ENCODE results near the gene ZNF451. TPM values are rescaled to one million over a fixed set of nuclear protein-coding genes. Genes with fewer than 3 reads are reported as not detected.

The ZNF451 gene
- total RNA-seq, 1 experiment from 2014 or later, result 72.2 TPM

- Histone ChIP-seq H3K27ac (ENCODE audit: low read depth, low read length, poor library complexity, severe bottlenecking) (no peak overlapping the region), H3K4me3 (ENCODE audit: low read depth, low read length, poor library complexity, severe bottlenecking) (no peak overlapping the region), H3K36me3 (ENCODE audit: insufficient read depth, low read length, poor library complexity, severe bottlenecking) (peaks cover 4% of the 10 kb centered on the region), H3K27me3 (replicated peaks; ENCODE audit: insufficient read depth, low read depth, low read length, poor library complexity) (no peaks in the 10 kb centered on the region), H3K9me3 (ENCODE audit: low read depth, low read length, poor library complexity, severe bottlenecking) (peaks cover 20% of the 10 kb centered on the region), H3K4me1 (ENCODE audit: insufficient read depth, low read length, poor library complexity, severe bottlenecking) (no peaks in the 10 kb centered on the region)
- TF ChIP-seq, protein P1, sequence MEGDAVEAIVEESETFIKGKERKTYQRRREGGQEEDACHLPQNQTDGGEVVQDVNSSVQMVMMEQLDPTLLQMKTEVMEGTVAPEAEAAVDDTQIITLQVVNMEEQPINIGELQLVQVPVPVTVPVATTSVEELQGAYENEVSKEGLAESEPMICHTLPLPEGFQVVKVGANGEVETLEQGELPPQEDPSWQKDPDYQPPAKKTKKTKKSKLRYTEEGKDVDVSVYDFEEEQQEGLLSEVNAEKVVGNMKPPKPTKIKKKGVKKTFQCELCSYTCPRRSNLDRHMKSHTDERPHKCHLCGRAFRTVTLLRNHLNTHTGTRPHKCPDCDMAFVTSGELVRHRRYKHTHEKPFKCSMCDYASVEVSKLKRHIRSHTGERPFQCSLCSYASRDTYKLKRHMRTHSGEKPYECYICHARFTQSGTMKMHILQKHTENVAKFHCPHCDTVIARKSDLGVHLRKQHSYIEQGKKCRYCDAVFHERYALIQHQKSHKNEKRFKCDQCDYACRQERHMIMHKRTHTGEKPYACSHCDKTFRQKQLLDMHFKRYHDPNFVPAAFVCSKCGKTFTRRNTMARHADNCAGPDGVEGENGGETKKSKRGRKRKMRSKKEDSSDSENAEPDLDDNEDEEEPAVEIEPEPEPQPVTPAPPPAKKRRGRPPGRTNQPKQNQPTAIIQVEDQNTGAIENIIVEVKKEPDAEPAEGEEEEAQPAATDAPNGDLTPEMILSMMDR (conservative IDR thresholded peaks at IDR 0.05; ENCODE audit: low read depth, low read length), result no peak
- TF ChIP-seq EZH2 (IDR thresholded peaks at IDR 0.05; ENCODE audit: borderline replicate concordance, low read depth, low read length, poor library complexity, severe bottlenecking), result no peak
- no peak for DNase-seq (ENCODE audit: low spot score)
- BruUV-seq (replicated peaks), result no TSS peak
- intact Hi-C loops (cut with micrococcal nuclease; ENCODE audit: unreplicated experiment), result no loop called here
- CTCF ChIA-PET, result interaction anchor here (0.6 kb wide), 1 partner anchor 313 kb away, joined by 4 read pairs; no protein-coding TSS in a partner anchor
- POLR2A ChIA-PET (ENCODE audit: low non-redundant PET), result no interaction called here
These were observed 127.3 kb downstream of the ZNF451 start for GRCh38 chr6:57217270-57217669.

Other genes starting within 250 kb of the ZNF451 start
- 3.8 and 5.3 TPM in 2 replicates for gene BEND6, start 135.1 kb upstream of the ZNF451 start, total RNA-seq (2021)
- gene KIAA1586, start 43.5 kb upstream of the ZNF451 start, total RNA-seq (2021), result 30.2 and 31.4 TPM in 2 replicates
- 21.4 and 27.0 TPM in 2 replicates for gene BAG2, start 82.1 kb downstream of the ZNF451 start, total RNA-seq (2021)
- gene RAB23, start 132.1 kb downstream of the ZNF451 start, total RNA-seq (2021), result 15.3 and 17.8 TPM in 2 replicates
- gene PRIM2, start 227.4 kb downstream of the ZNF451 start, total RNA-seq (2021), result 42.1 and 45.2 TPM in 2 replicates

Measured in A673 (cell line).